Measurements from ENCODE around the gene ABCA13.

Gene ABCA13

GRCh38 chr7:48298779-48299178, 127.5 kb downstream of the ABCA13 start:
- DNase-seq (ENCODE audit: extremely low read depth, low read depth), result no peak

GRCh38 chr7:48299580-48300169, 128.4 kb downstream of the ABCA13 start:
- DNase-seq (ENCODE audit: extremely low read depth, low read depth), result peak; percentile 36
- TF ChIP-seq CTCF (IDR thresholded peaks at IDR 0.05; ENCODE audit: low read depth, low read length), result peak; percentile 88

More at GRCh38 chr7:48298779-48299178, 127.5 kb downstream of the ABCA13 start:
- no peak for TF ChIP-seq CTCF (IDR thresholded peaks at IDR 0.05; ENCODE audit: low read depth, low read length)

GRCh38 chr7:48300301-48300700, 129.0 kb downstream of the ABCA13 start:
- no peak for DNase-seq (ENCODE audit: extremely low read depth, low read depth)
- TF ChIP-seq CTCF (IDR thresholded peaks at IDR 0.05; ENCODE audit: low read depth, low read length), result no peak

- no peak for DNase-seq (ENCODE audit: extremely low read depth, low read depth)
- TF ChIP-seq CTCF (IDR thresholded peaks at IDR 0.05; ENCODE audit: low read depth, low read length), result no peak
Observed at GRCh38 chr7:48301201-48301600, 129.9 kb downstream of the ABCA13 start.

- DNase-seq (ENCODE audit: extremely low read depth, low read depth), result no peak
- TF ChIP-seq CTCF (IDR thresholded peaks at IDR 0.05; ENCODE audit: low read depth, low read length), result no peak
Observed at GRCh38 chr7:48304641-48305040, 133.4 kb downstream of the ABCA13 start.

GRCh38 chr7:48305661-48306060, 134.4 kb downstream of the ABCA13 start:
- TF ChIP-seq CTCF (IDR thresholded peaks at IDR 0.05; ENCODE audit: low read depth, low read length), result no peak
- no peak for DNase-seq (ENCODE audit: extremely low read depth, low read depth)

- no peak for TF ChIP-seq CTCF (IDR thresholded peaks at IDR 0.05; ENCODE audit: low read depth, low read length)
Observed at GRCh38 chr7:48307041-48307714, 135.9 kb downstream of the ABCA13 start.

More at GRCh38 chr7:48307041-48307714, 135.9 kb downstream of the ABCA13 start:
- no peak for DNase-seq (ENCODE audit: extremely low read depth, low read depth)
